Endothelial cell of umbilical vein (primary cell): ENCODE data around the gene CKS2. TPM values are rescaled to one million over a fixed set of nuclear protein-coding genes. Genes with fewer than 3 reads are reported as not detected.

Experiments
- BruUV-seq: library from RNA; stranded (reverse); fragments of 400-500 nt; replicated peaks from 2 replicates; lab custom pipeline; 2021; lab: Mats Ljungman, UMichigan
- CTCF ChIA-PET: fragments of 300-600, 350-600 bp; sonication (Branson Sonifier 250); formaldehyde crosslinking; loops from one replicate; lab custom pipeline; 2021; ENCODE audit warnings: antibody characterized with exemption, inconsistent platforms; lab: Charles Lee
- POLR2A ChIA-PET: fragments of 300-600, 350-600 bp; sonication (Branson Sonifier 250); formaldehyde crosslinking; loops from one replicate; lab custom pipeline; 2021; ENCODE audit warnings: antibody characterized with exemption, inconsistent platforms; lab: Charles Lee
- DNase-seq: peaks from one replicate; pipeline ENCODE4 v3.0.0-alpha.2; 2011; ENCODE audit warnings: low read depth, low spot score
- FAIRE-seq: peaks from 2 replicates; lab custom pipeline; 2011; peaks lifted over from hg19 to GRCh38; lab: Jason Lieb, UNC
- H2AFZ ChIP-seq: 2 replicates; pipeline ENCODE4 v1.6.0; 2012; ENCODE audit warnings: low read depth, low read length, control low read depth, inconsistent platforms
- H3K27ac ChIP-seq: 2 replicates; pipeline ENCODE4 v1.5.1; 2011; ENCODE audit warnings: low read depth, mild to moderate bottlenecking, control low read depth, low read length, moderate library complexity; ENCODE audit not compliant: insufficient read depth
- H3K27me3 ChIP-seq, 2 experiments: 2 replicates each; pipeline versions ENCODE4 v1.6.0 to v1.6.1; 2011; ENCODE audit warnings: low read length in 2 of 2, mixed read lengths in 1 of 2; ENCODE audit not compliant: control insufficient read depth in 2 of 2, insufficient read depth in 2 of 2
- H3K36me3 ChIP-seq, 2 experiments: 2 replicates in 1 of 2; 3 replicates in 1 of 2; pipeline ENCODE4 v1.5.1; 2011; ENCODE audit warnings: low read length in 2 of 2, mild to moderate bottlenecking in 1 of 2, moderate library complexity in 1 of 2; ENCODE audit not compliant: control insufficient read depth in 2 of 2, insufficient read depth in 2 of 2; ENCODE audit errors: extremely low read depth in 1 of 2
- H3K4me1 ChIP-seq: 3 replicates; pipeline ENCODE4 v1.5.1; 2011; ENCODE audit warnings: mild to moderate bottlenecking, low read length; ENCODE audit not compliant: control insufficient read depth, insufficient read depth; ENCODE audit errors: extremely low read depth
- H3K4me2 ChIP-seq: 2 replicates; pipeline ENCODE4 v1.6.1; 2011; ENCODE audit warnings: low read length, control low read depth, mixed read lengths; ENCODE audit not compliant: insufficient read depth
- H3K4me3 ChIP-seq, 3 experiments: fragments of 200-600 bp in 1 of 3; sonication (generic), shearing (Covaris generic) in 1 of 3; replicated peaks in 1 of 3; 2 replicates each; pipeline ENCODE4 v1.5.1; 2011 to 2016; ENCODE audit warnings: control low read depth in 3 of 3, low read length in 3 of 3, mild to moderate bottlenecking in 2 of 3, inconsistent platforms in 1 of 3, low read depth in 1 of 3, moderate library complexity in 1 of 3; ENCODE audit not compliant: insufficient read depth in 1 of 3
- H3K79me2 ChIP-seq: 2 replicates; pipeline ENCODE4 v1.6.0; 2012; ENCODE audit warnings: low read length, inconsistent platforms; ENCODE audit not compliant: control insufficient read depth, insufficient read depth
- H3K9ac ChIP-seq: replicated peaks from 2 replicates; pipeline ENCODE3; 2011; ENCODE audit warnings: low read length, control low read depth; ENCODE audit not compliant: insufficient read depth; ENCODE audit errors: extremely low read depth
- H3K9me1 ChIP-seq: replicated peaks from 3 replicates; pipeline ENCODE4 v1.6.0; 2011; ENCODE audit warnings: mild to moderate bottlenecking, low read length; ENCODE audit not compliant: control insufficient read depth, insufficient read depth; ENCODE audit errors: extremely low read depth
- H3K9me3 ChIP-seq: replicated peaks from 2 replicates; pipeline ENCODE4 v1.5.1; 2012; ENCODE audit warnings: low read length, inconsistent platforms; ENCODE audit not compliant: control insufficient read depth, insufficient read depth
- H4K20me1 ChIP-seq: replicated peaks from 2 replicates; pipeline ENCODE3; 2011; ENCODE audit warnings: mild to moderate bottlenecking, low read length; ENCODE audit not compliant: control insufficient read depth, insufficient read depth; ENCODE audit errors: extremely low read depth
- EZH2 ChIP-seq: IDR thresholded peaks from 2 replicates; pipeline ENCODE4 v1.6.1; 2012; ENCODE audit warnings: borderline replicate concordance, low read depth, mild to moderate bottlenecking, moderate library complexity, low read length, inconsistent platforms; ENCODE audit not compliant: severe bottlenecking
- FOS ChIP-seq: IDR thresholded peaks from 2 replicates; pipeline ENCODE4 v1.6.1; 2011; ENCODE audit warnings: mild to moderate bottlenecking, low read length, moderate library complexity, borderline replicate concordance; ENCODE audit not compliant: insufficient read depth
- GATA2 ChIP-seq: IDR thresholded peaks from 2 replicates; pipeline ENCODE4 v1.7.0; 2011; ENCODE audit warnings: low read depth, mild to moderate bottlenecking, moderate library complexity, mixed read lengths, low read length; ENCODE audit not compliant: insufficient read length, insufficient read depth
- JUN ChIP-seq: IDR thresholded peaks from 2 replicates; pipeline ENCODE4 v1.6.1; 2011; ENCODE audit warnings: borderline replicate concordance, low read depth; ENCODE audit not compliant: insufficient read length, insufficient read depth
- MYC ChIP-seq: IDR thresholded peaks from one replicate; pipeline ENCODE4 v1.6.1; 2011; ENCODE audit warnings: mild to moderate bottlenecking, low read depth, low read length
- POLR2A ChIP-seq: IDR thresholded peaks from 2 replicates; pipeline ENCODE4 v1.6.1; 2012; ENCODE audit warnings: low read depth, mild to moderate bottlenecking, control low read depth, low read length
- POLR2AphosphoS5 ChIP-seq: IDR thresholded peaks from 2 replicates; pipeline ENCODE4 v1.6.1; 2012; ENCODE audit warnings: low read depth, mild to moderate bottlenecking, control low read depth, low read length, moderate library complexity; ENCODE audit not compliant: insufficient read depth
- dilution Hi-C: fragments of 300-500 bp; cut with MboI; formaldehyde crosslinking; loops from one replicate; pipeline ENCODE4 v1.15.0; 2019; ENCODE audit warnings: low sequenced_read_pairs; ENCODE audit not compliant: extremely low pct_ligation_motif_present
- intact Hi-C: fragments of 100-400 bp; cut with micrococcal nuclease; formaldehyde crosslinking; loops from one replicate; pipeline ENCODE4 v1.10.0; 2022
- polyA plus RNA-seq, 4 experiments: library from polyadenylated mRNA; depleted of rRNA in 3 of 4; stranded (reverse) in 3 of 4; unstranded in 1 of 4; fragments of >200 nt; gene quantifications; 2 replicates each; pipeline versions ENCODE4 v1.2.1 to v1.2.3, GENCODE V29; 2011 to 2012; ENCODE audit warnings: missing spikeins in 1 of 4
- total RNA-seq: library from RNA; stranded (reverse); gene quantifications from 2 replicates; pipeline ENCODE4 v1.2.3, GENCODE V29; 2021
- TF ChIP-seq, protein P1 (sequence below), 2 donors: IDR thresholded peaks; 1 replicate in 1 of 2; 2 replicates in 1 of 2; pipeline ENCODE4 v1.5.1; 2011; ENCODE audit warnings: low read length in 2 of 2, mild to moderate bottlenecking in 2 of 2, moderate library complexity in 2 of 2, control low read depth in 1 of 2, inconsistent platforms in 1 of 2, low read depth in 1 of 2; ENCODE audit not compliant: insufficient read depth in 1 of 2; ENCODE audit errors: extremely low read depth in 1 of 2
- TF ChIP-seq, protein P2 (sequence below): IDR thresholded peaks from 2 replicates; pipeline ENCODE4 v1.6.1; 2011; ENCODE audit not compliant: insufficient read depth, insufficient read length

The CKS2 gene
- total and polyA plus RNA-seq, 2 donors (not counting 3 experiments of a cell fraction or from before 2014, with no cell fraction given): 153 to 269 TPM

DNA sequence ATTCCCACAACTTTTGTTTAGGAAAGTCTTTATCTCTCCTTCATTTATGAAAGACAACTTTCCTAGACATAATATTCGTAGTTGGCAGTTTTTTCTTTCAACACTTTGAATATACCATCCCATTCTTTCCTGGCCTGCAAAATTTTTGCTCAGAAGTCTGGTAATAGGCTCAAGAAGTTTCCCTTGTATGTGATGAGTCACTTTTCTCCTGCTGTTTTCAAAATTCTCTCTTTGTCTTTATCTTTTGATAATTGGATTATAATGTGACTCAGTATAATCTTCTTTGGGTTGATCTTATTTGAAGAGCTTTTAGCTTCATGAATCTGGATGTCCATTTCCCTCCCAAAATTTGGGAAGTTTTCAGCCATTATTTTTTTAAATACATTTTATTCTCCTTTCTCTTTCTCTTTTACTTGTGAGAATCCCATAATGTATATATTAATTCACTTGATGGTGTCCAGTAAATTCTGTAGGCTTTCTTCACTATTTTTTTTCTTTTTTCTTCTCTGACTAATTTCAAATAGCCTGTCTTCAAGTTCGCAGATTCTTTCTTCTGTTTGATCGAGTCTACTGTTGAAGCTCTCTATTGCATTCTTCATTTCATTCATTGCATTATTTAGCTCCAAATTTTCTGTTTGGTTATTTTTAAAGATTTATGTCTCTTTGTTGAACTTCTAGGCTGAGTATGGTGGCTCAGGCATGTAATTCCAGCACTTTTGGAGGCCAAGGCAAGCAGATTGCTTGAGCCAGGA is 37.3 kb upstream of the CKS2 start:
- no peak overlapping the region for H3K27ac ChIP-seq
- H3K4me3 ChIP-seq: no peak overlapping the region
- H3K79me2 ChIP-seq: no peaks in the 10 kb centered on the region
- no peaks in the 10 kb centered on the region for H3K36me3 ChIP-seq
- no peaks in the 10 kb centered on the region for H3K27me3 ChIP-seq
- no peaks in the 10 kb centered on the region for H3K4me1 ChIP-seq
- H3K4me2 ChIP-seq: no peak overlapping the region
- DNase-seq (no peak), FAIRE-seq (no peak)
- dilution Hi-C loops (no loop called here), intact Hi-C loops (loop anchor here (10.0 kb wide), 1 partner anchor 229 kb away; no protein-coding TSS in a partner anchor)
- no peak overlapping the region for H2AFZ ChIP-seq
- H4K20me1 ChIP-seq: no peaks in the 10 kb centered on the region
- no peak for TF ChIP-seq EZH2
- TF ChIP-seq, protein P1, sequence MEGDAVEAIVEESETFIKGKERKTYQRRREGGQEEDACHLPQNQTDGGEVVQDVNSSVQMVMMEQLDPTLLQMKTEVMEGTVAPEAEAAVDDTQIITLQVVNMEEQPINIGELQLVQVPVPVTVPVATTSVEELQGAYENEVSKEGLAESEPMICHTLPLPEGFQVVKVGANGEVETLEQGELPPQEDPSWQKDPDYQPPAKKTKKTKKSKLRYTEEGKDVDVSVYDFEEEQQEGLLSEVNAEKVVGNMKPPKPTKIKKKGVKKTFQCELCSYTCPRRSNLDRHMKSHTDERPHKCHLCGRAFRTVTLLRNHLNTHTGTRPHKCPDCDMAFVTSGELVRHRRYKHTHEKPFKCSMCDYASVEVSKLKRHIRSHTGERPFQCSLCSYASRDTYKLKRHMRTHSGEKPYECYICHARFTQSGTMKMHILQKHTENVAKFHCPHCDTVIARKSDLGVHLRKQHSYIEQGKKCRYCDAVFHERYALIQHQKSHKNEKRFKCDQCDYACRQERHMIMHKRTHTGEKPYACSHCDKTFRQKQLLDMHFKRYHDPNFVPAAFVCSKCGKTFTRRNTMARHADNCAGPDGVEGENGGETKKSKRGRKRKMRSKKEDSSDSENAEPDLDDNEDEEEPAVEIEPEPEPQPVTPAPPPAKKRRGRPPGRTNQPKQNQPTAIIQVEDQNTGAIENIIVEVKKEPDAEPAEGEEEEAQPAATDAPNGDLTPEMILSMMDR (IDR thresholded peaks at IDR 0.05; ENCODE audit: extremely low read depth in 1 of 2, insufficient read depth in 1 of 2, low read depth in 1 of 2, low read length in 2 of 2): no peak
- no peak for TF ChIP-seq MYC
- TF ChIP-seq JUN: no peak
- no peak for TF ChIP-seq POLR2AphosphoS5
- TF ChIP-seq, protein P2, sequence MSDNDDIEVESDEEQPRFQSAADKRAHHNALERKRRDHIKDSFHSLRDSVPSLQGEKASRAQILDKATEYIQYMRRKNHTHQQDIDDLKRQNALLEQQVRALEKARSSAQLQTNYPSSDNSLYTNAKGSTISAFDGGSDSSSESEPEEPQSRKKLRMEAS: no peak
- no peak for TF ChIP-seq FOS
- no peak for TF ChIP-seq POLR2A
- no peak for TF ChIP-seq GATA2
- H3K9me3 ChIP-seq: no peaks in the 10 kb centered on the region
- no peaks in the 10 kb centered on the region for H3K9me1 ChIP-seq
- CTCF ChIA-PET: interaction anchor here (1.0 kb wide), 1 partner anchor 9 kb away, joined by 3 read pairs; no protein-coding TSS in a partner anchor
- no peak overlapping the region for H3K9ac ChIP-seq
- no TSS peak for BruUV-seq
- POLR2A ChIA-PET: no interaction called here
